GM19328 (cell line): Measurements from ENCODE around the gene NDOR1.

ENCODE experiments used
- ATAC-seq: cut with Tn5 transposase; IDR thresholded peaks from one replicate; pipeline ENCODE4 v1.9.1; 2021; ENCODE audit warnings: mild to moderate bottlenecking, moderate library complexity; ENCODE audit not compliant: unreplicated experiment

The NDOR1 gene

GRCh38 chr9:137195525-137196220 lies 9.8 kb upstream of the NDOR1 start:
- no peak for ATAC-seq

GRCh38 chr9:137198051-137198901 lies 7.2 kb upstream of the NDOR1 start:
- ATAC-seq, result no peak

GRCh38 chr9:137198902-137199283 lies 6.6 kb upstream of the NDOR1 start:
- ATAC-seq, result no peak

- no peak for ATAC-seq
These were observed 5.9 kb upstream of the NDOR1 start for GRCh38 chr9:137199411-137200121.

GRCh38 chr9:137200311-137201204 lies 4.9 kb upstream of the NDOR1 start, which contains the start of gene TPRN:
TSS of gene TPRN (minus strand) at chr9:137200741. CDS start at chr9:137200711, 30 bp downstream.
- peak; percentile 80 for ATAC-seq

- peak; percentile 13 for ATAC-seq
These were observed 4.2 kb upstream of the NDOR1 start for GRCh38 chr9:137201205-137201868.

GRCh38 chr9:137202966-137203365 lies 2.5 kb upstream of the NDOR1 start:
- no peak for ATAC-seq

- no peak for ATAC-seq
These were observed 772 bp upstream of the NDOR1 start for GRCh38 chr9:137204731-137205125.

GRCh38 chr9:137206602-137207001 lies 1.1 kb downstream of the NDOR1 start:
- ATAC-seq, result no peak

- no peak for ATAC-seq
These were observed 6.0 kb downstream of the NDOR1 start for GRCh38 chr9:137211532-137211931.

GRCh38 chr9:137212520-137212919 lies 7.0 kb downstream of the NDOR1 start:
- no peak for ATAC-seq

- ATAC-seq, result no peak
These were observed 7.9 kb downstream of the NDOR1 start for GRCh38 chr9:137213160-137214060.

- ATAC-seq, result no peak
These were observed 9.1 kb downstream of the NDOR1 start for GRCh38 chr9:137214620-137215019.

GRCh38 chr9:137215196-137215986 lies 9.9 kb downstream of the NDOR1 start:
- no peak for ATAC-seq

- ATAC-seq, result no peak
These were observed 10.9 kb downstream of the NDOR1 start for GRCh38 chr9:137216188-137216965.

GRCh38 chr9:137217276-137218211 lies 12.0 kb downstream of the NDOR1 start:
- no peak for ATAC-seq
